Uterus (tissue), 2 donors: ENCODE measurements around the gene KCNN3.

Experiments used
- POLR2A ChIP-seq, 2 donors: fragments of 450-650 bp; IDR thresholded peaks; one replicate each; pipeline ENCODE4 v1.6.1; 2016; ENCODE audit warnings: antibody characterized with exemption in 2 of 2, mild to moderate bottlenecking in 1 of 2, moderate library complexity in 1 of 2
- TF ChIP-seq, protein P1 (sequence below), 4 experiments: fragments of 200-600 bp in 2 of 4; fragments of 450-650 bp in 2 of 4; sonication (generic) in 2 of 4; IDR thresholded peaks; one replicate each; pipeline ENCODE4 v1.5.1; 2016 to 2019; ENCODE audit warnings: antibody characterized with exemption in 4 of 4, mild to moderate bottlenecking in 2 of 4, moderate library complexity in 1 of 4

DNA sequence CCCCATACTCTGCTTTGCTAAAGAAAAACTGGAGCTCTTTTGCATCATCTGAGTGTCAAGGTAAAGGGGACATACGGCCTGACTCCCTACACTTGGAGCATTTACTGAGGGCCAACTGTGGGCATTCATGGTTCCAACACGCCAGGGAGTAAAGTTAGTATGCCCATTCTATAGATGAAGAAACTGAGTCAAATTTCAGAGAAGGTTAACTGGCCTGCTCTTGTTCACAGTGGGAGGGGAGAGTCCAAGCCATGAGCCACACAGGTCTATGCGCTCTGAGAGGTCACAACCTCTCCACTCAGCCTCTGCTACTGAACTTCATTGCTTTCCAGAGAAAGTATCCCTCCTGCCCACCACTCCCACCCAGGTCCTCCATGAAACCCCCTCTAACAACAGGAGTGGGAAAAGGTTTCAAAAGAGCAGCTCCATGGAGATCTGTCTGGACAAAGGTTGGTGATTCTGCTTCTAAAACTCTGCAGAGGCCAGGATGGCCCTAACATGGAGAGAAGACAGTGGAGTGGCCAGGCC, 6.8 kb upstream of the KCNN3 start:
- no peak for TF ChIP-seq POLR2A (IDR thresholded peaks at IDR 0.05)
- TF ChIP-seq, protein P1, sequence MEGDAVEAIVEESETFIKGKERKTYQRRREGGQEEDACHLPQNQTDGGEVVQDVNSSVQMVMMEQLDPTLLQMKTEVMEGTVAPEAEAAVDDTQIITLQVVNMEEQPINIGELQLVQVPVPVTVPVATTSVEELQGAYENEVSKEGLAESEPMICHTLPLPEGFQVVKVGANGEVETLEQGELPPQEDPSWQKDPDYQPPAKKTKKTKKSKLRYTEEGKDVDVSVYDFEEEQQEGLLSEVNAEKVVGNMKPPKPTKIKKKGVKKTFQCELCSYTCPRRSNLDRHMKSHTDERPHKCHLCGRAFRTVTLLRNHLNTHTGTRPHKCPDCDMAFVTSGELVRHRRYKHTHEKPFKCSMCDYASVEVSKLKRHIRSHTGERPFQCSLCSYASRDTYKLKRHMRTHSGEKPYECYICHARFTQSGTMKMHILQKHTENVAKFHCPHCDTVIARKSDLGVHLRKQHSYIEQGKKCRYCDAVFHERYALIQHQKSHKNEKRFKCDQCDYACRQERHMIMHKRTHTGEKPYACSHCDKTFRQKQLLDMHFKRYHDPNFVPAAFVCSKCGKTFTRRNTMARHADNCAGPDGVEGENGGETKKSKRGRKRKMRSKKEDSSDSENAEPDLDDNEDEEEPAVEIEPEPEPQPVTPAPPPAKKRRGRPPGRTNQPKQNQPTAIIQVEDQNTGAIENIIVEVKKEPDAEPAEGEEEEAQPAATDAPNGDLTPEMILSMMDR (IDR thresholded peaks at IDR 0.05): no peak
